KG1 (cell line): ENCODE data around the gene SPATA1.

Experiments
- DNase-seq: peaks from one replicate; lab custom pipeline; 2025; lab: John Stamatoyannopoulos, UW

Gene SPATA1

GRCh38 chr1:84509029-84509428, 2.8 kb downstream of the SPATA1 start:
- DNase-seq = no peak

- DNase-seq = no peak
These were observed 4.0 kb downstream of the SPATA1 start for GRCh38 chr1:84510165-84510564.

GRCh38 chr1:84510668-84511067, 4.5 kb downstream of the SPATA1 start:
- DNase-seq = no peak

GRCh38 chr1:84524590-84524989, 18.4 kb downstream of the SPATA1 start:
- DNase-seq = no peak

- no peak for DNase-seq
These were observed 19.6 kb downstream of the SPATA1 start for GRCh38 chr1:84525779-84526178.

- no peak for DNase-seq
These were observed 32.4 kb downstream of the SPATA1 start for GRCh38 chr1:84538599-84538998.

GRCh38 chr1:84539972-84540371, 33.8 kb downstream of the SPATA1 start:
- DNase-seq = no peak

GRCh38 chr1:84540759-84541158, 34.6 kb downstream of the SPATA1 start:
- DNase-seq = no peak

GRCh38 chr1:84541679-84542078, 35.5 kb downstream of the SPATA1 start:
- DNase-seq = no peak

- no peak for DNase-seq
These were observed 44.6 kb downstream of the SPATA1 start for GRCh38 chr1:84550826-84551225.

- no peak for DNase-seq
These were observed 63.0 kb downstream of the SPATA1 start for GRCh38 chr1:84569216-84569615.

GRCh38 chr1:84570436-84571149, 64.4 kb downstream of the SPATA1 start:
- DNase-seq = no peak

- no peak for DNase-seq
These were observed 65.0 kb downstream of the SPATA1 start for GRCh38 chr1:84571150-84571535.

- DNase-seq = peak; percentile 53
These were observed 67.3 kb downstream of the SPATA1 start for GRCh38 chr1:84573481-84573966.

- DNase-seq = peak; percentile 75
These were observed 68.0 kb downstream of the SPATA1 start, which contains the start of gene CTBS for GRCh38 chr1:84573967-84574842. TSS of gene CTBS (minus strand) at chr1:84574440. CDS start at chr1:84574415, 25 bp downstream.

GRCh38 chr1:84574936-84575335, 68.8 kb downstream of the SPATA1 start:
- DNase-seq = no peak

- DNase-seq = no peak
These were observed 75.5 kb downstream of the SPATA1 start for GRCh38 chr1:84581648-84582047.

- no peak for DNase-seq
These were observed 76.8 kb downstream of the SPATA1 start for GRCh38 chr1:84582802-84583587.

- no peak for DNase-seq
These were observed 77.5 kb downstream of the SPATA1 start for GRCh38 chr1:84583648-84584047.

- no peak for DNase-seq
These were observed 77.9 kb downstream of the SPATA1 start for GRCh38 chr1:84584126-84584525.

GRCh38 chr1:84585803-84586202, 79.6 kb downstream of the SPATA1 start:
- DNase-seq = no peak

GRCh38 chr1:84587099-84587498, 80.9 kb downstream of the SPATA1 start:
- no peak for DNase-seq
